Panc1 (cell line): ENCODE data around the gene ITGB8. TPM values are rescaled to one million over a fixed set of nuclear protein-coding genes. Genes with fewer than 3 reads are reported as not detected.

Experiments
- ATAC-seq: fragments of 200-7000 bp; cut with Tn5 transposase; 2 replicates; pipeline ENCODE4 v1.9.1; 2020; ENCODE audit warnings: mild to moderate bottlenecking, moderate library complexity
- BruUV-seq: library from RNA; stranded (reverse); fragments of 400-500 nt; replicated peaks from 2 replicates; lab custom pipeline; 2021; lab: Mats Ljungman, UMichigan
- CTCF ChIA-PET: fragments of 300-600 bp; sonication (Branson Sonifier 250); formaldehyde crosslinking; loops from one replicate; lab custom pipeline; 2022; ENCODE audit warnings: antibody characterized with exemption; lab: Charles Lee
- POLR2A ChIA-PET: fragments of 300-600 bp; sonication (Branson Sonifier 250); formaldehyde crosslinking; loops from one replicate; lab custom pipeline; 2022; ENCODE audit warnings: antibody characterized with exemption; lab: Charles Lee
- DNase-seq: peaks from one replicate; pipeline ENCODE4 v3.0.0-alpha.2; 2010; ENCODE audit warnings: low read depth, low spot score
- H3K27ac ChIP-seq: 2 replicates; pipeline ENCODE4 v1.5.1; 2011; ENCODE audit warnings: mild to moderate bottlenecking, low read length, inconsistent platforms
- H3K27me3 ChIP-seq: fragments of 200-500 bp; sonication (Bioruptor generic); 2 replicates; pipeline ENCODE4 v1.6.0; 2014; ENCODE audit warnings: low read length, inconsistent platforms; ENCODE audit not compliant: control insufficient read depth, insufficient read depth
- H3K36me3 ChIP-seq: fragments of 200-500 bp; sonication (Bioruptor generic); 2 replicates; pipeline ENCODE4 v1.5.1; 2014; ENCODE audit warnings: inconsistent platforms, mild to moderate bottlenecking, low read length, moderate library complexity; ENCODE audit not compliant: control insufficient read depth, insufficient read depth
- H3K4me1 ChIP-seq: 2 replicates; pipeline ENCODE4 v1.5.1; 2011; ENCODE audit warnings: inconsistent platforms, mild to moderate bottlenecking, low read length, moderate library complexity; ENCODE audit not compliant: control insufficient read depth, insufficient read depth
- H3K4me3 ChIP-seq, 2 experiments: 2 replicates each; pipeline ENCODE4 v1.5.1; 2011 to 2012; ENCODE audit warnings: low read depth in 2 of 2, low read length in 2 of 2, mild to moderate bottlenecking in 2 of 2, inconsistent platforms in 1 of 2, moderate library complexity in 1 of 2
- H3K9me3 ChIP-seq: fragments of 200-500 bp; sonication (Bioruptor generic); 2 replicates; pipeline ENCODE4 v1.5.1; 2014; ENCODE audit warnings: low read depth, mild to moderate bottlenecking, inconsistent platforms, low read length, moderate library complexity; ENCODE audit not compliant: control insufficient read depth, insufficient read depth
- CTCF ChIP-seq: fragments of 450-650 bp; IDR thresholded peaks from 2 replicates; pipeline ENCODE4 v1.5.1; 2017; ENCODE audit warnings: mild to moderate bottlenecking
- POLR2AphosphoS5 ChIP-seq: IDR thresholded peaks from 2 replicates; pipeline ENCODE4 v1.6.1; 2012; ENCODE audit warnings: mild to moderate bottlenecking, low read depth, low read length, moderate library complexity
- REST ChIP-seq, 2 experiments: IDR thresholded peaks; 2 replicates each; pipeline ENCODE4 v1.6.1; 2011 to 2012; ENCODE audit warnings: low read depth in 2 of 2, control low read depth in 1 of 2, low read length in 1 of 2, mild to moderate bottlenecking in 1 of 2, moderate library complexity in 1 of 2; ENCODE audit not compliant: insufficient read depth in 1 of 2
- SIN3A ChIP-seq: IDR thresholded peaks from 2 replicates; pipeline ENCODE4 v1.6.1; 2012; ENCODE audit warnings: low read depth, mild to moderate bottlenecking, low read length, moderate library complexity, borderline replicate concordance; ENCODE audit not compliant: insufficient read depth
- TCF7L2 ChIP-seq: IDR thresholded peaks from 2 replicates; pipeline ENCODE4 v1.6.1; 2011; ENCODE audit warnings: mild to moderate bottlenecking, low read depth, low read length, inconsistent platforms
- in situ Hi-C: cut with HindIII; loops from 2 replicates; pipeline ENCODE4 v1.10.0; 2016; ENCODE audit warnings: low sequenced_read_pairs, low pct_unique_long_range_greater_than_20kb
- intact Hi-C: fragments of 100-400 bp; cut with micrococcal nuclease; formaldehyde crosslinking; loops from one replicate; pipeline ENCODE4 v1.10.0; 2022; ENCODE audit not compliant: unreplicated experiment
- total RNA-seq: library from RNA; stranded (reverse); gene quantifications from one replicate; pipeline ENCODE4 v1.2.1, GENCODE V29; 2021; ENCODE audit not compliant: unreplicated experiment

ITGB8 gene
- total RNA-seq, 1 experiment from 2014 or later: 4.9 TPM

- no peak for ATAC-seq
- Histone ChIP-seq H3K4me1 (no peaks in the 10 kb centered on the region), H3K9me3 (no peaks in the 10 kb centered on the region), H3K27me3 (no peaks in the 10 kb centered on the region), H3K36me3 (no peaks in the 10 kb centered on the region), H3K27ac (no peak overlapping the region), H3K4me3 (no peak overlapping the region)
- BruUV-seq: no TSS peak
- CTCF ChIA-PET: no interaction called here
- in situ Hi-C loops: no loop called here
- no peak for DNase-seq
- POLR2A ChIA-PET: no interaction called here
- no peak for TF ChIP-seq POLR2AphosphoS5
- TF ChIP-seq REST (IDR thresholded peaks at IDR 0.05; ENCODE audit: insufficient read depth in 1 of 2, low read depth in 2 of 2, low read length in 1 of 2): no peak
- intact Hi-C loops: no loop called here
Measured at GRCh38 chr7:20430664-20431063, 100.0 kb downstream of the ITGB8 start.

- DNase-seq (no peak), ATAC-seq (no peak)
- Histone ChIP-seq H3K4me3 (no peak overlapping the region), H3K36me3 (no peaks in the 10 kb centered on the region), H3K4me1 (no peaks in the 10 kb centered on the region), H3K9me3 (no peaks in the 10 kb centered on the region), H3K27ac (no peak overlapping the region), H3K27me3 (no peaks in the 10 kb centered on the region)
- POLR2A ChIA-PET: no interaction called here
- in situ Hi-C loops: no loop called here
- TF ChIP-seq POLR2AphosphoS5 (no peak), CTCF (no peak), SIN3A (no peak)
- CTCF ChIA-PET: no interaction called here
- BruUV-seq: no TSS peak
- intact Hi-C loops: no loop called here
Measured at GRCh38 chr7:20431146-20431545, 100.4 kb downstream of the ITGB8 start.

GRCh38 chr7:20432071-20432470, 101.4 kb downstream of the ITGB8 start:
- DNase-seq (no peak), ATAC-seq (no peak)
- Histone ChIP-seq H3K36me3 (no peaks in the 10 kb centered on the region), H3K27ac (no peak overlapping the region), H3K9me3 (no peaks in the 10 kb centered on the region), H3K27me3 (no peaks in the 10 kb centered on the region), H3K4me3 (no peak overlapping the region), H3K4me1 (no peaks in the 10 kb centered on the region)
- CTCF ChIA-PET: interaction anchor here (0.7 kb wide), 1 partner anchor 1261 kb away, joined by 3 read pairs; no protein-coding TSS in a partner anchor
- BruUV-seq: no TSS peak
- TF ChIP-seq REST (IDR thresholded peaks at IDR 0.05; ENCODE audit: insufficient read depth in 1 of 2, low read depth in 2 of 2, low read length in 1 of 2) (no peak), SIN3A (no peak), POLR2AphosphoS5 (no peak), TCF7L2 (no peak), CTCF (no peak)
- intact Hi-C loops: no loop called here
- POLR2A ChIA-PET: no interaction called here
- in situ Hi-C loops: no loop called here
